GM12864 (cell line): ENCODE data around the gene NINJ1.

Experiments used
- DNase-seq: peaks from one replicate; pipeline ENCODE4 v3.0.0-alpha.2; 2011; ENCODE audit warnings: low read depth
- H3K4me3 ChIP-seq: 2 replicates; pipeline ENCODE4 v1.5.1; 2011; ENCODE audit warnings: mild to moderate bottlenecking, low read depth, low read length, control low read depth
- CTCF ChIP-seq: IDR thresholded peaks from 2 replicates; pipeline ENCODE4 v1.5.1; 2011; ENCODE audit warnings: low read depth, mild to moderate bottlenecking, moderate library complexity, low read length, control low read depth, inconsistent platforms; ENCODE audit errors: missing control alignments

Gene NINJ1

GRCh38 chr9:93112864-93113389, 21.1 kb downstream of the NINJ1 start:
- no peak for DNase-seq
- H3K4me3 ChIP-seq, result no peak overlapping the region
- no peak for TF ChIP-seq CTCF

- no peak overlapping the region for H3K4me3 ChIP-seq
- DNase-seq, result no peak
- TF ChIP-seq CTCF, result no peak
Observed at GRCh38 chr9:93112116-93112863, 21.8 kb downstream of the NINJ1 start.

GRCh38 chr9:93111371-93112115, 22.5 kb downstream of the NINJ1 start:
- H3K4me3 ChIP-seq, result no peak overlapping the region
- TF ChIP-seq CTCF, result no peak
- no peak for DNase-seq

- no peak for TF ChIP-seq CTCF
- H3K4me3 ChIP-seq, result no peak overlapping the region
- no peak for DNase-seq
Observed at GRCh38 chr9:93111001-93111370, 23.1 kb downstream of the NINJ1 start.

GRCh38 chr9:93110311-93110855, 23.7 kb downstream of the NINJ1 start:
- no peak for TF ChIP-seq CTCF
- H3K4me3 ChIP-seq, result no peak overlapping the region
- DNase-seq, result no peak

- H3K4me3 ChIP-seq, result no peak overlapping the region
- TF ChIP-seq CTCF, result no peak
- DNase-seq, result no peak
Observed at GRCh38 chr9:93108291-93109041, 25.6 kb downstream of the NINJ1 start.
